ENCODE data around the gene LSM7.
"Not testable (repeated sequence)": the region's sequence is repeated elsewhere in the genome, so short reads cannot be mapped to it uniquely, and the experiment has no call there.

LSM7 gene

DNA sequence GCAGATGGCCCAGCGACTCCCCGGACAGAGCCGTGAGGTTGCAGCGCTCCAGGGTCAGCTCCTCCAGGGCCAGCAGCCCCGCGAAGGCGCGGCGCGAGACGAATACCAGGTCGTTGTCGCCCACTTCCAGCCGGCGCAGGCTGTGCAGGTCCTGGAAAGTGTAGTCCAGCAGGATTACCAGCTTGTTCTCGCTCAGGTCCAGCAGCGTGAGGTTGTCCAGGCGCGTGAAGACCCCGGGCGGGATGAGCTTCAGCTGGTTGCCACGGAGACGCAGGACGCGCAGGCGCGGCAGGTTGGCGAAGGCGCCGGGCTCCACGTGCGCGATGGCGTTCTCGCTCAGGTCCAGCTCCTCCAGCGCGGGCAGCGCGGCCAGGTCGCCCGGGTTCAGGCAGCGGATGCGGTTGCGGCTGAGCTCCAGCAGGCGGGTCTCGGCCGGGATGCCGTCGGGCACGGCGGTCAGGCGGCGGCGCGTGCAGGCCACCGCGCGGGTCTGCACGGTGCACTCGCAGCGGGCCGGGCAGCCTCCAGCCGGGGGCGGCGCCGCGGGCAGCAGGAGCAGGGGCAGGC, 37.1 kb downstream of the LSM7 start:
- no peak for DNase-seq

DNA sequence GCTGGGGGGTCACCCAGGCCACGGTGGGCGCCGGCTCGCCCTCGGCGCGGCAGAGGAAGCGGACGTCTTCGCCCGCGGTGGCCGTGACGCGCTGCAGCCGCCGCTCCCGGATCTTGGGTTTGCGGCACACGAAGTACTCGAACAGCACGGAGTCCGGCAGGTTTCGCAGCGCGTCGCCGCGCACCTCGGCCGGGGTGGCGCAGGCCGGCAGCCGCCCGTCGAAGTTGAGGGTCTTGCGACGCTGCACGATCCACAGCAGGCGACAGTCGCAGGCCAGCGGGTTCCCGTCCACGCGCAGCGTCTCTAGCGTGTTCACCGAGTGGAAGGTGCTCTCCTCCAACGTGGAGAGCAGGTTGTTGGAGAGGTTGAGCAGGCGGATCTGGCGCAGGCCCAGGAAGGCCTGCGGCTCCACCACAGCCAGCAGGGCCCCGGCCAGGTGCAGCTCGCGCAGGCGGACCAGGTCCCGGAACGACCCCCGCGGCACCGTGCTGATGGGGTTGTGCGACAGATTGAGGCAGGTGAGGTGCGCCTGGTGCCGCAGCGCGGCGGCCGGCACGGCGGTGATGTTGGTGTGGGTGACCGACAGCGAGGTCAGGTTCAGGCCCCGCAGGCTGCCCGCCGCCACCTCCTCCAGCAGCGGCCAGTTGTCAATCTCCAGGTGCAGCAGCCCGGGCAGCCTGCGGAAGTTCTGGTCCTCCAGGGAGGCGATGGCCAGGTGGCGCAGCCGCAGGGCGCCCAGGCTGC, 37.8 kb downstream of the LSM7 start:
- no peak for DNase-seq

DNA sequence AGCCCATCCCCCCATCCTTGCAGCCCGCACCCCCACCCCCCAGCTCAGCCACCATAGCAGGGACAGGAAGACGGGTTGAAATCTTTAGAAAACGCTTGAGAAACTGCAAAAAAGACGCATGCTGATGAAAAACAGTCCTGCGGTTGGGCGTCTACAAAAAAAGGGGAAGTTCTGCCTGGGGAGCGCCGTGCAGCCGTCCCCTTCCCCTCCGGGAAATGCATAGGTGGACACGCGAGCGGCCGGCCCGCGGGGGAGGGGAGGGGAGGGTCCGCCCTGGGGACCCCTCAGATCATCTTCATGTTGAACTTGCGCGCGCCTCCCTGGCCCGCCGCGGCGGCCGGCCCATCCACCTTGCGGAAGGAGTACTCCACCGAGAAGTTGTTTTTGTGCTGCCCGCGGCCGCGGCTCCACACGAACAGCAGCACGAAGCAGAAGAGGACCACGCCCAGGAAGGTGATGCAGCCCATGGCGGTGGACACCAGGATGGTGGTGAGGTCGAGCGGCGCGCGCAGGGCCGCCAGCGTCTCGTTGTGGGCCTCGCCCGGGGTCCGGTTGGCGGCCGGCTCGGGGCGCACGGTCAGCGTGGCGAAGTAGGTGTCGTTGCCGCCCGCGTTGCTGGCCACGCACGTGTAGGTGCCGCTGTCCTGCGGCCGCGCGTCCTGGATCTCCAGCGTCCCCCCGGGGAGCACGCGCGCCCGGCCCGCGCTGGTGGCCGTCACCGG, 38.5 kb downstream of the LSM7 start:
- DNase-seq, result no peak

DNA sequence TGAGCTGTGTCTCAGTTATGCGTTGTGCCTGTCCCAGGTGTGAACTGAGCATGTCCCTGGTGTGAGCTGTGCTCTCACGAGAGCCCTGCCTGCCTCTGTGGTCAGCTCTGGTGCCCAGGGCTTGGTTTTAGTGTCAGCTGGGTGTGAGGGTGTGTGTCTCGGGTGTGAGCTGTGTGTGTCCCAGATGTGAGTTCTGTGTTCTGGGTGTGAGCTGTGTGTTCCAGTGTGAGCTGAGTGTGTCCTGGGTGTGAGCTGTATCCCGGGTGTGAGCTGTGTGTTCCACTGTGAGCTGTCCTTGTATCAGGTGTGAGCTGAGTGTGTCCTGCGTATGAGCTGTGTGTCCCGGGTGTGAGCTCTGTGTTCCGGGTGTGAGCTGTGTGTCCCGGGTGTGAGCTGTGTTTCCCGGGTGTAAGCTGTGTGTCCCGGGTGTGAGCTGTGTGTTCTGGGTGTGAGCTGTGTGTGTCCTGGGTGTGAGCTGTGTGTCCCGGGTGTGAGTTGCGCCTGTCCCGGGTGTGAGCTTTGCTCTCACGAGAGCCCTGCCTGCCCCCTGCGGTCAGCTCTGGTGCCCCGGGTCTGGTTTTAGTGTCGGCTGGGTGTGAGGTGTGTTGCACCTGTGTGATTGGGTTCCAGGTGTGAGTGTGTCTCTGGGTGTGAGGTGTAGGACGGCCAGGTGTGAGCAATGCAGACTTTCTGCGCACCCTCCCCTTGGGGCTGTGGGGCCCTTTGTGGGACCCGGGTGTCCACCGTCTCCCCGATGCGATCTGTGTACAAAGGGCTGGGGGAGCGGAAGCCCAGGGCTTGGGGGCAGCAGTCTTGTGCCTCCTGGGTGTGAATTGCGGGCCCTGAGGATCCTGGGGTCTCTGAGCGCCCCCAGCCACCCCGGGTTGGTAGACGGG, 39.3 kb downstream of the LSM7 start:
- DNase-seq, result no peak

DNA sequence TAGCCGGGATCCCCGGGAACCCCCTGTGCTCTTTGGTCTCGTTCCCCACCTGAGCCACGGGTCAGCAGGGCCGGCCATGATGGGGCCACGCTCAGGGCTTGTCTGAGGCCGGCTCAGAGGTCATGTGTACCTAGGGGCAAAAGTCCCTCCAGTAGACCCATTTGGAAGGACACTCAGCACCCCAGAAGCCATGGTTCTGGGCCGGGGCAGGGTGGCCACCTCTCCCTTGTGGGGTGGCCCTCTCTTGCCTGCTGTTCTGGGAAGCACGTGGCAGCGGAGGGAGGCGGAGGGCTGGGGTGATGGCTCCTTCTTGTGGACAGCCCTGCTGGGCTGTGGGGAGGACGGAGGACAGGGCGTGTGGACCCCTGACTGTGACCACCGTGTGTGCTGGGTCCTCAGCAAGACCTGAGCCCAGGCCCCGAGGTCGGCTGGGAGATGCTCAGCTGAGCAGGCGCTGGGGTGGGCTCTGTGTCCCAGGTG, 40.0 kb downstream of the LSM7 start:
- no peak for DNase-seq

DNA sequence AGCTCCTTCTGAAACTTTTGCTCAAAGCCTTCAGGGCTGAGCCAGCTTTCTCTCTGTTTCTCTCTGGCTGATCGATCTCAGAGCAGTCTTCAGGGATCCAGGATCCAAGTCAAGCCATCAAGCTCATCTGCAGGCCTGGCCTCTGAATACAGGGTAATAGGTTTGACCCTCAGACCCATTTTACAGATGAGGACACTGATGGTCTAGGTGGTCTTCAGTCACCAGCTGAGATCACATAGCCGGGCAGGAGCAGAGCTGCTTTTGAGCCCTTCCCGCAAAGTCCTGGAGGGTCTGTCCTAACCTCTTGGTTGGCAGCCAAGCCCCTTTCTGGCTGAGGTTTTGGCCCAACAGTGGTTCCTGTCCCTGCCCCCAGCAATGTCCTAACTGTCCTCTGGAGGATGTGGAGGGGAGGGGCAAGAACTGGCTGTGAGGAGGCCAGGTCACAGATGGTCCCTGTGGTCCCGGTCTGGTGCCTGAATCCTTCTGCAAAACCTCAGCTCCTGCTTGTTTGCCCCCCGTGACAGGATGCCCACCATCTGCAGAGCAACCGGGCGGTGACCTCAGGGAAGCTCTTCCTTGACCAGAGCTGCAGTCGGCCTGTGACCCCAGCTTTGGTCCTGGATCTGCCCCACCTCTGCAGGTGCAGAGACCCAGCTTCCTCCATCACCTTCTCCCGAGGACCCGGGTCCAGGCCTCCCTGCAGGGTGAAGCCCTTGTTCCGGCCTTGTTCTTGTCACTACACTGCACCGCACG, 40.6 kb downstream of the LSM7 start:
- no peak for DNase-seq

DNA sequence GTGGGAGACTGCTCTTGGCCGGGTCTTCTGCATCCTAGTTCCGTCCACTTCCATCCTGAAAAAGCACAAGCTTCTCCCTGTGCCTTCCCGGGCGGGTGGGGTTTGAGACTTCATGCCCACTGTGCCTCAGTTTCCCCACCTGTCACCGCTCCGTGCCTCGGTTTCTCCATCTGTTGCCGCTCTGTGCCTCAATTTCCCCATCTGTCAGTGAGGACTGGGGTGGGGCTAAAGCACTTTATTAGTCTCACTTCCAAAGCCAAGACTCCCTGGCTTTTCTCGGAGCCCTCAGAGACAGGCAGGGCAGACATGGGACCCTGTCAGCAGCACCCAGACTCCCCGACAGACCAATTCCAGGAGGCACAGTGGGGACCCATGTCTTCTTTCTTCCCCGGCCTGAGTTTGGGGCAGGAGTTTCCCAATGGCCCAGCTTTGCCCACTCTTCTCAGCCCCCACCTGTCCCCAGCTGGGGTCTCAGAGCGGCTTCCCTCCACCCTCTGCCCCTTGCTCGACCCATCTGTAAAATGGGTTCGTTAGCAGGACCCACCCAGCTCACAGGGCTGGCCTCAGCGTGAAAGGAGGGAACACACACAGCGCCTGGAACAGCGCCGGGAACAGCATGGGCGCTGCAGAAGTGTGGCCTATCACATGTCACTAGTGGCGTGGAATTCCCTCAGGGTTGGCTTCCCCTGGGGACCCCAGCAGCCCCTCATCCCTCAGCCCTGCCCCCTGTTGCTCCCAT, 41.8 kb downstream of the LSM7 start:
- DNase-seq, result no peak

DNA sequence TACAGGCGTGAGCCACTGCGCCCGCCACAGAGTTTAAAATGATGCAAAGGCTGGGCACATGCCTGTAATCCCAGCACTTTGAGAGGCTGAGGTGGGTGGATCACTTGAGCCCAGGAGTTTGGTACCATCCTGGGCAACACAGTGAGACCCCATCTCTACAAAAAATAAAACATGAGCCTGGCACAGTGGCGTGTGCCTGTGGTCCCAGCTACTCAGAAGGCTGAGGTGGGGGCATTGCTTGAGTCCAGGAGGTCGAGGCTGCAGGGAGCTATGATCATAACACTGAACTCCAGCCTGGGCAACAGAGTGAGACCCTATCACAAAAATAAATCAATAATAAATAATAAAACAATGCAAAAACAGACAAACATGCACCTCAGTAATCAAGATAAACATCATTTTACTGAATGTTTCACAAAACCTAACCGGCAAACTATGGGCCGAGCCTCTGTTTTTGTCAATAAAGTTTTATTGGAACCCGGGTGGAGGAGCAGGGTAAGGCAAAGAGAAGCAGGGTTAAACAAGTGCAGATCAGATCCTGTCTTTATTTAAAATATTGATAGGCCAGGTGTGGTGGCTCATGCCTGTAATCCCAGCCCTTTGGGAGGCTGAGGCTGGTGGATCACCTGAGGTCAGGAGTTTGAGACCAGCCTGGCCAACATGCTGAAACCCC, 44.4 kb downstream of the LSM7 start:
- no peak for DNase-seq

DNA sequence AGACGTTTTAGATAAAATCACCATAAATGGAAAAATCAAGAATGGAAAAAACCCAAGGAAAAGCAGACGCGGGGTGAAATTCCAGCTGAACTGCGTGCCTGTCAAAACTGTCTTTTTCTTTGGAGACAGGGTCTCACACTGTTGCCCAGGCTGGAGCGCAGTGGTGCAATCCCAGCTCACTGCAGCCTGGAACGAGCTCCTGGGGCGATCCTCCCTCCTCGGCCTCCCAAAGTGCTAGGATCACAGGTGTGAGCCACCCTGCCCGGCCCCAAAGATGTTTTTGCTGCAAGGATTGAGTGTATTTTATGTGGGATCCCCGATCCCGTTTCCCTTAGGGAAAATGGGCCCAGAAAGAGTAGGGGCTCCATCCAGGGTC, 45.5 kb downstream of the LSM7 start:
- DNase-seq, result no peak

DNA sequence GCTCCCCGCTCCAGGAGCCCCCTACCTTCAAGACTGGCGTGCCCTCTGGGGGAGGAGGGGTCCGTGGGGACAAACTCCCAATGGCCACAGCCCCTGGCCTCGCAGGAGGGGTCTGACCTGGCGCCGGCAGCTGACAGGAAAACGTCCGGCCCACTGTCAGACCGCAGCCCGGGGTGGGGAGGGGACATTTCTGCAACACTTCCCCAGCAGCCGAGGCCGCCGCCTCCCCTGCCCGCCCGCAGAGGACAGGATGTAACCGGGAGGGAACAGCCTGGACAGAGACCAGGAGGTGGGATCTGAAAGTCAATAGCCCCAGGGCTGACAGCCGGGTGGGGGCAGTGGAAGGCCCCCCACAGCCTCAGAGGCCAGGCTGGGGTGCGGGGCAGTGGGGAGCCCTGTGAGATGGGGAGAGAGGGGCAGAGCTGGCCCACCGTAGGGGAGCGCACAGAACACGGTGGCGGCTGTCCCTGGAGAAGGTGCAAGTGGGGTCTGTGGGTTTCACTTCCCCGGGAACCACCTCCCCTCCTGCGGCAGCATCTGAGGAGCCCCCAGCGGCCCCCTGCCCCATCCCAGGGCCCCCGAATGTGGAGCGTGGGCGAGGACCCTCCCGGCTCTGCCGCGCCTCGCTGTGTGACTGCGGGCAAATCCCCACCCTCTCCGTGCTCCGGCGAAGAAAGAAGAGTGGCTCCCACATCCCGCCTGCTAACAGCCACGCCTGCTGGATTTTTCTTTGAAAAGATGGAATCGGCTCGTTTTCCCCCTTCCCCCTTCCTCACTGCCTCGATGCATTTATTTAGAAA, 46.1 kb downstream of the LSM7 start, which contains the start of gene PEAK3:
Gene PEAK3, minus strand, starts transcription at position 114 of the 800 bp plus-strand sequence. CDS start 1,244 bp downstream, outside the sequence.
- peak; percentile 47 for DNase-seq

DNA sequence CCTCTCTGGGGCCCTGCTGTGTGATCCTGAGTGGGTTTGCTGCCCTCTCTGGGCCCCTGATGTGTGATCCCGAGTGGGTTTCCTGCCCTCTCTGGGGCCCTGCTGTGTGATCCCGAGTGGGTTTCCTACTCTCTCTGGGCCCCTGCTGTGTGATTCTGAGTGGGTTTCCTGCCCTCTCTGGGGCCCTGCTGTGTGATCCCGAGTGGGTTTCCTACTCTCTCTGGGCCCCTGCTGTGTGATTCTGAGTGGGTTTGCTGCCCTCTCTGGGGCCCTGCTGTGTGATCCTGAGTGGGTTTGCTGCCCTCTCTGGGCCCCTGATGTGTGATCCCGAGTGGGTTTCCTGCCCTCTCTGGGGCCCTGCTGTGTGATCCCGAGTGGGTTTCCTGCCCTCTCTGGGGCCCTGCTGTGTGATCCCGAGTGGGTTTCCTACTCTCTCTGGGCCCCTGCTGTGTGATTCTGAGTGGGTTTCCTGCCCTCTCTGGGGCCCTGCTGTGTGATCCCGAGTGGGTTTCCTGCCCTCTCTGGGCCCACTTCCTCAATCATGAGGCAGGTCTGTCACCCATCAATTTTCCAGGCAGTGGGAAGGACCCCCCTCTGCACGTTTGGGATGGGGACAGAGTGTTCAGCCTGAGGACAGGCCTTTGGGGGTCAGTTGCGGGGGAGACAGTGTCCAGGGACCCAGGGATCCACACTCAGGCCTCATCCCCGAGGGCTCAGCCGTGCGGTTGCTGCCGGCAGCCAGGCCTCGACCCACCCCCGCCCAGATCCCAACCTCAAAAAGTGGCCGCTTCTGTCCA, 46.9 kb downstream of the LSM7 start:
- DNase-seq, result not testable (repeated sequence)

DNA sequence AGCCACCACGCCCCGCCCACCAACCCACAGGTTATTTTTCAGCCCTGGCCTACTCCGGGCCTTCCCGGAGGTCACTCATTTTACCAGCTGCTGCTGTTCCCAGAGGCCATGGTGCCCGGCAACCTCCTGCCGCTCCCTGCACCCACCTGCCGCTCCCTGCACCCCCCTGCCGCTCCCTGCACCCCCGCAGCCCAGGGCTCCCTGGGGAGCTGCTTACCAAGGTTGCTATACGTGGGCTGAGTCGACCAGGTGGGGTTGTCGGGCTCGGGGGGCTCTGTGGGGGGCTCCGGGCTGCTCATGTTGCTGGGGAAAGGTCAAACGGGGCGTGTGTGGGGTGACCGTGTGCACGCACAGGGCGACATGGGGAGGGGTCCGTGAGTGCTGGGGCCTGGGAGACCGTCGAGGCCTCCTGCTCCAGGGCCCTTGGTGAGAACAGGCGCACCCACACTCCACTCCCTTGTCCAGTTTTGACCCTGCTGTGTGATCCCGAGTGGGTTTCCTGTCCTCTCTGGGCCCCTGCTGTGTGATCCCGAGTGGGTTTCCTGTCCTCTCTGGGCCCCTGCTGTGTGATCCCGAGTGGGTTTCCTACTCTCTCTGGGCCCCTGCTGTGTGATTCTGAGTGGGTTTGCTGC, 47.6 kb downstream of the LSM7 start:
- DNase-seq, result no peak

DNA sequence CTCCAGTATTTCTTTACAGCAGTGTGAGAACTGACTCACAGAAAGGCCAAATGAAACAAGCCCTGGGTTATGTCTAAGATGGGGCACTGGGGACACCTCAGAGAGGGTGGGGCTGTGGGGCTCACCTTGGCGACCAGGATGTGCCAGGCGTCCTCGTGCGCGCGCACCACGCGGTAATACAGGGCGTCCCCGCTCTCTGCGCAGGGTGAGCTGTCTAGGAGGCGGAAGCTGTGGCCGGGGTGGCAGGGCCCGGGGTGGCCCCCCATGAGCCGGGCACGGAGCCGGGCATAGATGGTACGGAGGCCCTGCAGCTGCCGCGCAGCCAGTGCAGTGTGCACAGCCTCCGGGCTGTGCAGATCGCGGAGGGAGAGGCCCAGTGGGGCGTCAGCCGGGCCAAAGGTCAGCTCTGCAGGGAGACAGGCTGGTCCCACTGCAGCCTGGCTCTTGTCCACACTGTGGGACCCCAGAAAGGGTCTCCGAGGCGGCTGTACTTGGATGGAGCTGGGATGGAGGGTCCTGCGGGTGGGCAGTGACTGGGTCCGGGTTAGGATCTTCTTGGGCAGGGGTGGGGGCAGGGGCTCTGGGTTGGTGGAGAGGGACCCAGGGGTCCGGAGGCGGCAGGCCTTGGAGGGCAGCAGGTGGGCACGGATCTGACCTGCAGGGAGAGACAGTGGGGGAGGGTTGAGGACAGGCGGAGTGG, 49.8 kb downstream of the LSM7 start:
- no peak for DNase-seq

DNA sequence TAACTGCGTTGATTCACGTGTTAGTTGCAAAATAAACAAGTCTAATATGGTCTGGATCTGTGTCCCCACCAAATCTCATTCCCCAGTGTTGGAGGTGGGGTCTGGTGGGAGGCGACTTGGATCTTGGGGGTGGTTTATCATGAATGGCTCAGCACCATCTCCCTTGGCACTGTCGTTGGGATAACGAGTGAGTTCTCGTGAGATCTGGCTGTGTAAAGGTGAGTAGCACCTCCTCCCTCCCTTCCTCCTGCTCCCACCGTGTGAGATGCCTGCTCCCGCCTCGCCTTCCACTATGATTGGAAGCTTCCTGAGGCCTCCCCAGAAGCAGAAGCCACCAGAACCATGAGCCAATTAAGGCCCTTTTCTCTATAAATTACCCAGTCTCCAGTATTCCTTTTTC, 51.2 kb downstream of the LSM7 start:
- no peak for DNase-seq

DNA sequence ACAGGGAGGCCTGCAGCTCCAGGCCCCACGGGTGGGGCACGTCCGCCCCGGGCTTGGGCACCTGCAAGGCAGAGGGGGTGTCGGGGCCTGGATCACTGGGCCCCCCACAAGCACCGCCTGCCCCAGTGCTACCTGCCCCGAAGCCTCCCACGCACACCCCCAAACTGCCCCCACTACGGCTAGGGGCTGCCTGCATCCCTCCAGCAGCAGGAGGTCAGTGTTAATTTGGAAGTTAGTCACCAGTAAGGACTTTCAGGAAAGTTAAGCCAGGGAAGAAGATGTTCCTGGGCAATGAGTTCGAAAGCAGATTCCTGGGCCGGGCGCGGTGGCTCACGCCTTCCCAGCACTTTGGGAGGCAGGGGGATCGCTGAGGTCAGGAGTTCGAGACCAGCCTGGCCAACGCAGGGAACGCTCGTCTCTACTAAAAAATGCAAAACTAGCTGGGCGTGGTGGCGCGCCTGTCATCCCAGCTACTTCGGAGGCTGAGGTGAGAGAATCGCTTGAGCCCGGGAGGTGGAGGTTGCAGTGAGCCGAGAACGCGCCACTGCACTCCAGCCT, 51.9 kb downstream of the LSM7 start:
- no peak for DNase-seq

DNA sequence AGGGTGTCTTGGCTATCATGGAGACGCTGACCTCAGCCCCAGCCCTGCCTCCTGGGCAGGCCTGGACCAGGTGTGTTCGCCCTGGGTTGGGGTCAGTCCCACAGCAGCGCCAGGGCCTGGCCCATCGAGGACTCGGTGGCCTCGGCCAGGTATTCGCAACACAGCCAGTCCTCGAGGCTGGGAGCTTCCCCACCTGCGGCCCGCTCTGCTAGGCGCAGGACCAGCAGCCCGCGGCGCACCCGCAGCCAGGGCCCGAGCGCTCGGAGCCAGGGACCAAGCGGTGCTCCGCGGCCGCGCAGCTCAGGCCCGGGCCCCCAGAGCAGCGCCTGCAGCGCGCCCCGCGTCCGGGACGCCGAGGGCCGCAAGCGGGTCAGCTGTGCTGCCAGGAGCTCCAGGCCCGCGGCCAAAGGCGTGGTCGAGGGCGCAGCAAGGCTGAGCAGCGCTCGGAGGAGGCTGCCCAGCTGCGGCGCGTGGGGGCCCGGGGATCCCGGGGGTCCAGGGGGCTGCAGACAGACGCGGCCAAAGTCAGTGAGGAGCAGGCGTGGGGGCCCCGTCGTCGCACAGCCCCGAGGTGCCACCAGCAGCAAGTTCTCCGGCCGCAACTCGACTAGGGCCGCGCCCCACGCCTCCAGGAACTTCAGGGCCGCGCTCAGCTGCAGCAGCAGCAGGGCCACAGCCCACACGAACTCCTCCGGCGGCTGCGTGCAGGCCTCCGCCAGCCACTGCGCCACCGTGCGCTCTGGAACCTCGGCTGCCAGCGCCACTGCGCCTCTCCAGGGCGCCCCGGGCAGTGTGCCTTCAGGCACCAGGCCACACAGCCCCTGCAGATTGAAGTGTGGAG, 52.6 kb downstream of the LSM7 start:
- no peak for DNase-seq
